GM18951 (cell line): ENCODE measurements around the gene MIA2.
"Not testable (repeated sequence)": the region's sequence is repeated elsewhere in the genome, so short reads cannot be mapped to it uniquely, and the experiment has no call there.

Source experiments
- POLR2A ChIP-seq: IDR thresholded peaks from 4 replicates; pipeline ENCODE4 v1.6.1; 2011; ENCODE audit warnings: mild to moderate bottlenecking; ENCODE audit not compliant: insufficient read length, insufficient read depth; ENCODE audit errors: extremely low read depth
- in situ Hi-C: fragments of 300-500 bp; cut with MboI; formaldehyde crosslinking; loops from one replicate; pipeline ENCODE4 v1.12.0; 2022; ENCODE audit warnings: low sequenced_read_pairs, mixed read lengths, inconsistent platforms; ENCODE audit not compliant: unreplicated experiment

MIA2 gene

DNA sequence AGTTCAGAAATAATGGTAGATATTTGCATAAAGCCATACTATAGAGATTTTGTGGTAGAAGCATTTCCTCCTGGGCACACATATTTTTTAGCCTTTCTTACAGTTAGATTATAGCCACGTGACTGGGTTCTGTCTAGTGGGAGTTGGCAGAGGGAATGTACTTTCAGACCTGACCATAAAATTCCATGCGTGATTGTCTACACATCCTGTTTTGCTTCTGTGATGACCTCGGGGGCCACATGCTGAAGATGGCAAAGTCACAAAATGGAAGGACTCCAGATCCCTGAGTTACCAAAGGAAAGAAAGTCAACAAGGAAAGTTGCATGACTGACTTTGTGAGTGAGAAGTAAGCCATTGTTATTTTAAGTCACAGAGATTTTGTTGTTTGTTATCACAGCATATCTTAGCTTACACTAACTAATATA, 14.6 kb upstream of the MIA2 start:
- in situ Hi-C loops = no loop called here
- no peak for TF ChIP-seq POLR2A

DNA sequence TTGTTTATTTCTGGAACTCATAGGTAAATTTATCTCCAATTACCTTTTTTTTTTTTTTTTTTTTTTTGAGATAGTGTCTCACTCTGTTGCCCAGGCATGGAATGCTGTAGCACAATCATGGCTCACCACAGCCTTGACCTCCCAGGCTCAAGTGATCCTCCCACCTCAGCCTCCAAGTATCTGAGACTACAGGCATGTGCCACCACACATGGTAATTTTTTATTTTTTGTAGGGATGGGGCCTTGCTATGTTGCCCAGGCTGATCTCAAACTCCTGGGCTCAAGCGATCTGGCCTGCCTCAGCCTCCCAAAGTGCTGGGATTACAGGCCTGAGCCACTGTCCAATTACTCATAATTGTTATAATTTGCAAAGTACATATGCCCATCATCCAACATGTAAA, 13.2 kb upstream of the MIA2 start:
- in situ Hi-C loops = not testable (repeated sequence)

DNA sequence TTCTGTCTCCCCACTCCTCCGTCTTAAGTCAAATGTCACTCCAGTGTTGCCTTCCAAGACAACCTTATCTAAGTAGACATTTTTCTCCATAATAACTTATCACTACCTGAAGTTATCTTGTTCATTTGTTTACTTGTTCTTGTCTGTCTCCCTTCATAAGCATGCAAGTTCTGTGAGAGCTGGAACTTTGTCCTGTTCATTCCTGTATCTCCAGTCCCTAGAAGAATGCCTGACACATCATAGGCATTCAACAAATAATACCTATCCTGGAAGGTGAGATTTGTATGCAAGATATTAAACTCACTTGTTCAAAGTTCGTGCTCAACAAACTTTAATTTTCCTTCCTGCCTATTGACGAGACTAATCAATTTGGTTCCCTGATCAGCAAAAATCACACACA, 5.7 kb upstream of the MIA2 start:
- in situ Hi-C loops = no loop called here
- no peak for TF ChIP-seq POLR2A

DNA sequence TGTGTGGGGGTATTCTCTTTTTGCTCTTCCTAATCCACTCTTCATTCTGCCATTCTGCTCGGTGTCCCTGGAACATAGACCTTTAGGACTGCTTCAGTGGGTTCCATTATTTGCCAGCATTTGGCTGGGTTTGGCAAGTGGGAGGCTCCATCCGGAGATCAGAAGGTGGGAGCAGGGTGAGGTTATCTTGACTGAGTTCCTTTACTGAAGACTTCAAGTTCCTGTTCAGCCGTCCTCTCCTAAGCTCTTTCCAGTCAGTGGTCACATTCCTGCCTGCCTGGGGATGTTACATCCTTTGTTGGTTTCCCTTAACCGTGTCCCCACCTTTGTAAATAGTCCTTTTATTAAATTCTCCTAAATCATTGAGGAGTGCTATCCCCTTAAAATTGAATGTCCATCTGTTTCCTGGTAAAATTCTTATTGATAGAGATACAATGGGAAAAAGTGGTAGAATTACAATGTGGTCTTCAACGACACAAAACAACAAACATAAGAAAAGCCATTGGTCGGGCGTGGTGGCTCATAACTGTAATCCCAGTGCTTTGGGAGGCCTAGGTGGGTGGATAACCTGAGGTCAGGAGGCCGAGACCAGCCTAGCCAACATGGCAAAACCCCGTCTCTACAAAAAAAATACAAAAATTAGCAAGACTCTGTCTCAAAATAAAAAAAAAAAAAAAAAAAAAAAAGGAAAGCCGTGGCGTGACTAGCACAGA, 5.0 kb upstream of the MIA2 start:
- in situ Hi-C loops = no loop called here
- TF ChIP-seq POLR2A = no peak

DNA sequence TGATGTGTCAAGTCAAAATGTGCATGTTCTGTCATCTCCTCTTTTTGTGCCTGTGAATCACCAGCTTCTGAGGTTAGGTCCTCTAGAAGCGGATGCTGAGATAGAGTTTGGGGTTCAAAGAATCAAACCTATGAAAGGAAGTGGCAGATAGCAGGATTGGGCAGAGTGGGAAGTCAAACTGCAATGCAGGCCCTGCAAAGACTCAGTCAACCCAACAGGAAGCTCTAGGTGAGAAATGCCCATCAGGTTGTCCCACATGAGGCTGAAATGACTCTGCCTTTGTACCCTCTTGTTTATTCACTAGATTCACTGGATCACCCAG, 4.5 kb upstream of the MIA2 start:
- in situ Hi-C loops = no loop called here
- no peak for TF ChIP-seq POLR2A

DNA sequence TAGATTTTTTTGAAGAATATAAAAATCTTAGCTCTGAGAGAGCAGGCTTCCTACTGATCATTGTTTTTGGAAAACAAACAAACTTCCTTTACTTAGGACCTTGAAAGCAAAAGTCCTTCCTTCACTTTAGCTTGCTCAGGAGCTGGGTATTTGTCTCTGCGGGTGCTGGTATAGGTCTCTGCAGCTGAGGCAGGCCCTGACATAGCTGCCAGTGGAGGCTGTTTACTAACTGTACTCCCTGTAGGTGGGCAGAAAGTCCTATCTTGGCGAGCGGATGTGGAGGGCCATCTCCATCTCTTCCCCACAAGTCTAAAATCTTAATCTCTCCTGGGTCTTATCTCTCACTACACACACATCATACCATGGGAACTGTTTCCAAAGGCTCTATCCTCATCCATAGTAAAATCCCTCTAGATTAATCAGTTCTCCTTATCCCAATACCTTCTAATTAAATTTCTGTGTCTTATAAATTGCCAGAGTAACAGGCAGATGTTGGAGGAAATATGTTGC, 4.1 kb upstream of the MIA2 start:
- TF ChIP-seq POLR2A = no peak
- in situ Hi-C loops = no loop called here

DNA sequence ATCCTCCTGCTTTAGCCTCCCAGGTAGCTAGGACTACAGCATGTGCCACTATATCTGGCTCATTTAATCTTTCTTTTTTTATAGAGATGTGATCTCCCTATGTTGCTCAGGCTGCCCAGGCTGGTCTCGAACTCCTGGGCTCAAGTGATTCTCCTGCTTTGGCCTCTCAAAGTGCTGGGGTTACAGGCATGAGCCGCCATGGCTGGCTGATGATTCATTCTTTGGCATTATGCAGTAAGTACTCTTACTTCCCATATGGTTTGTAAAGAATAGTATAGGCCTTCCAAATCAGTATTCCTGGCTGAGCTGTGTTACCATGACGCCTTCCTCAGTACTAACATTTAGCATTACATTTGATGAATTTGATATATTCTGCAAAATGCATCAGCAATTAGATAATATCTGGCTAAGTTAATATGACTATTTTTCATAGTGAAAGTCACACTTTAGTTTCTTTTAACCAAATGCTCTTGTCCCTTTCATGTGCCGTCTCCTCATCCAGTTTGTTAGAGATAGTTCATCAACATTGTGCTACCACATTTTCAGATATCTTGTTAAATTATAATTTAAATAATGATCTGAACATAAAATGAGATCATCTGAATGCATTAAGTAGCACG, 3.2 kb upstream of the MIA2 start:
- in situ Hi-C loops = no loop called here
- no peak for TF ChIP-seq POLR2A

DNA sequence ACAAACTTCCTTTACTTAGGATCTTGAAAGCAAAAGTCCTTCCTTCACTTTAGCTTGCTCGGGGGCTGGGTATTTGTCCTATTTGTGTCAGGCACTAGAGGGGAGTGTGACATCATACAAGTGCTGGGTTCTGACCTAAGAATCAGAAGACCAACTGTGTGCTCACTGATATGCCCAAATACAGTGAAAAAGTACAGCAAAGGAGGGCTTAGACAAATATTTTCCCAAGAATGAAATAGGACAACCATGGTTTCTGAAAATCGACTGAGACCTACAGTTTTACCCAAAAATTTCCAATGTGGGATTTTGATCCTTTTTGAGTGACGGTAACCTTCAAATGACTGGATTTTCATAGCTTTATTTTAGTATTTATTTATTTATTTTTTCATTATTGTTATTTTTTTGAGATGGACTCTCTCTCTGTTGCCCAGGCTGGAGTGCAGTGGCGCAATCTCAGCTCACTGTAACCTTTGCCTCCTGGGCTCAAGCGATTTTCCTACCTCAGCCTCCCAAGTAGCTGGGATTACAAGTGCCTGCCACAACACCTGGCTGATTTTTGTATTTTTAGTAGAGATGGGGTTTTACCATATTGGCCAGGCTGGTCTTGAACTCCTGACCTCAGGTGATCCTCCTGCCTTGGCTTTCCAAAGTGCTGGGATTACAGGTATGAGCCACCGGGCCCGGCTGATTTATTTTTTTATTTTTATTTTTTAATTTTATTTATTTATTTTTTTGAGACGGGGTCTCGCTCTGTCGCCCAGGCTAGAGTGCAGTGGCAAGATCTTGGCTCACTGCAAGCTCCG, 1.8 kb upstream of the MIA2 start:
- in situ Hi-C loops = not testable (repeated sequence)

DNA sequence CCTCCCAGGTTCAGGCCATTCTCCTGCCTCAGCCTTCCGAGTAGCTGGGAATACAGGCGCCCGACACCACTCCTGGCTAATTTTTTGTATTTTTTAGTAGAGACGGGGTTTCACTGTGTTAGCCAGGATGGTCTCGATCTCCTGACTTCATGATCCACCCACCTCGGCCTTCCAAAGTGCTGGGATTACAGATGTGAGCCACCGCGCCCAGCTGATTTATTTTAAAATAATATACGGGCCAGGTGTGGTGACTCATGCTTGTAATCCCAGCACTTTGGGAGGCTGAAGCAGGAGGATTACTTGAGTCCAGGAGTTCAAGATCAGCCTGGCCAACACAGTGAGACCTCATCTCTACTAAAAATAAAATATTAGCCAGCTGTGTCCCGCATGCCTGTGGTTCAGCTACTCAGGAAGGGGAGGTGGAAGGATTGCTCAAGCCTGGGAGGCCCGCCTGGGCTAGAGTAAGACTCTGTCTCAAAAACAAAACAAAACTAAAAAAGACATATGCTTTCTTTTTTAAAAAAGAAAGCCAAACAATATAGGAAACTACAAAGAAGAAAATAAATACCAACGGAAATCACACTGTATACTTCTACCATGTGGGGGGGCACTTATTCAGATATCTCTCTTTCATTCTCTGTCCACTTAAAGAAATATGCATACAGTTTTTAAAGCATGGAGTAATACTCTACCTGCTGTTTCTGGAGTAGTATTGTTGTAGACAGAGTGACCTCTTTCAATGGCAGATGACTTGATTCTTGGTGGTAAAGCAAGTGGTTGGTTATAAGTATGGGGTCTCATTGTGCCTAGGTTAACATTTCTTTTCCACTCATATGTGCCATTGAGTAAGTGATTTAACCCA, 930 bp upstream of the MIA2 start:
- no peak for TF ChIP-seq POLR2A
- in situ Hi-C loops = no loop called here

DNA sequence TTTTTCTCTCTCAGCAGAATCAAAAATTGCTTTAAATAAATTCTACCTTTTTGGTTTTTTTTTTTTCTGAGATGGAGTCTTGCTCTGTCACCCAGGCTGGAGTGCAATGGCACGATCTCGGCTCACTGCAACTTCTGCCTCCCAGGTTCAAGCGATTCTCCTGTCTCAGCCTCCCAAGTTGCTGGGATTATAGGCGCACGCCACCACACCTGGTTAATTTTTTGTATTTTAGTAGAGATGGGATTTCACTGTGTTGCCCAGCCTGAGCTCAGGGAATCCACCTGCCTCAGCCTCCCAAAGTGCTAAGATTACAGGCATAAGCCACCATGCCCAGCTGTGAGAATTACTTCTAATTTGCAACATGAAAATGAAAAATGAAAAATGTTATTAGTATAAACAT, 1.3 kb downstream of the MIA2 start:
- in situ Hi-C loops = not testable (repeated sequence)

DNA sequence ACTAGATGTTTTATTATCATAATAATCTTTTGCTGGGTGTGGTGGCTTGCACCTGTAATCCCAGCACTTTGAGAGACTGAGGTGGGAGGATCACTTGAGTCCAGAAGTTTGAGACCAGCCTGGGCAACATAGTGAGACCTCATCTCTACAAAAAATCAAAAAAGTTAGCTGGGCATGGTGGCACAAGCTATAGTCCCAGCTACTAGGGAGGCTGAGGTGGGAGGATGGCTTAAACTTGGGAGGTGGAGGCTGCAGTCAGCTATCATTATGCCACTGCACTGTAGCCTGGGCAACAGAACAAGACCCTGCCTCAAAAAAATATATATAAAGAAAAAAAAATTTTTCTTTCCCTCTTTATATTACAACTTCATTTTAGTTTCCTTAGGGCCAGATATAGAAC, 1.8 kb downstream of the MIA2 start:
- in situ Hi-C loops = not testable (repeated sequence)

DNA sequence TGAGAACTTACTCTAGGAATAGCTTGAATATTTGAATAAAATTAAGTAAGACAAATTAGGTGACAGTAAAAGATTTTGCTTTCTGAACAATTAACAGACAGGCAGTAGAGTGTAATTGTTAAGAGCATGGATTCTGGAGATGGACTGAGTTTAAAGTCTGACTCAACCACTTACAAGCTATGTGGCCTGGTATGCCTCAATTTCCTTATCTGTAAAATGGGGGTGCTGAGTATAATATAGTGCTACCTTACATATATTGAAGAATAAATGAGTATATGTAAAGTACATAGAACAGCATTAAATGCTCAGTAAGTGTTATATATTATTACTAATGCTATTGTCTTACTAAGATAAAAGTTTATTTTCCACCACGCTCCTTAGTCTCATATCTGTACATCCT, 7.1 kb downstream of the MIA2 start:
- no peak for TF ChIP-seq POLR2A
- in situ Hi-C loops = no loop called here

DNA sequence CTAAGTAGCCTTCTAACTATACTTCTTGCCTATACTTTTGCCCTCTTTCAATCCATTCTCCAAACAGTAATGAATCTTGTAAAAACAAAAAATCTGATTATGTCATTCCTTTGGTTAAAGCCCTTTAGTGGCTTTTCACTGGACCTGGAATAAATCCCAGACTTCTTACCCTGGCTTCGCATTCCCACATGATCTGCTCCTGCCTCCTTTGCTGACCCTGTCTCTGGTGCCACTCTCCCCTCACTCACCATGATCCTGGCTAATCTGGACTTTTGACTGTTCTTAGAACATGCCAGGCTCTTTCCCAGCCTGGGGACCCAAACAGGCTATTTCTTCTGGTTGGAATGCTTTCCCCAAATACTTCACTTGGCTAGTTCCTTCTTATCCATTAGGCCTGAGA, 7.9 kb downstream of the MIA2 start:
- in situ Hi-C loops = no loop called here
- TF ChIP-seq POLR2A = no peak
